Measurements from ENCODE around the gene RAI1.

The RAI1 gene

GRCh38 chr17:17784657-17785267 is 103.5 kb downstream of the RAI1 start:
- no peak for DNase-seq (ENCODE audit: low read depth, low spot score)

- no peak for DNase-seq (ENCODE audit: low read depth, low spot score)
Measured at GRCh38 chr17:17785407-17785806, 104.1 kb downstream of the RAI1 start.

- DNase-seq (ENCODE audit: low read depth, low spot score), result no peak
Measured at GRCh38 chr17:17786998-17787397, 105.7 kb downstream of the RAI1 start.

- no peak for DNase-seq (ENCODE audit: low read depth, low spot score)
Measured at GRCh38 chr17:17787568-17787967, 106.3 kb downstream of the RAI1 start.

DNA sequence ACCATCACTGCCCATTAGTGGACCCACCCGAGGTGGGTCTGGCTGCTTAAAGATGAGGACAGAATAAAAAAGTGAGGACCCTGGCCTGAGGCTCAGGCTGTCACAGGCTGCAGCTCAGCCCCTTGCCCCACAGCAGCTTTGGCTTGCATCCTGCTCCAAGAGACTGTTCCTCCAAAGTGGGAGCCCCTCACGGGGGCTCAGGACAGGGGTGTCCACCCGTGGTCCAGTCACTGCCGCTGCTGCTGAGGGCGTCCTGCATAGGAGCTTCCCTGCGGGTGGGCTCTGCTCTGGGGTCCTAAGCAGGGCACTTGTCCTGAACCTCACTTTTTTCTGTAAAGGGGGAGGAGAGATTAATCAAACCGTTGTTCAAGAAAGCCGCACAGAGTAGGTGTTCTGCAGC is 107.7 kb downstream of the RAI1 start:
- DNase-seq (ENCODE audit: low read depth, low spot score), result no peak

DNA sequence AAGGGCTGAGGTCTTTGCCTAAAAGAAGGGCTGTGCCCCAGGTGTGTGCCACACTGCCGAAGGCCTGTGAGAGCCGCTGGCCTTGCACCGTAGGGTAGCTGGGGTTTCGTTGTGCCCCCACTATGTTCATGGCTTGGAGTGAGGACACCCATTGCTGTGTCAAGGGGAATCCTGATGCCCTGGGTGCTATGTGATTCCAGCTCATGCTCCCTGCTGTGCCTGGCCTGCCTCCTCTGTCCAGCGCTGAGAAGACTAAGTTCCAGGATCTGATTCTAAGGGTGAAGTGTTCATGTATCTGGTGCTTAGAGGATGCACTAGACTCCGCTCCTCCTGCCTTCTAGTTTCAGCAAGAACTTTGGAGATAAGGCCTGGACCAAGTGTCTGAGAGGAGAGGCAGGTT is 108.2 kb downstream of the RAI1 start:
- DNase-seq (ENCODE audit: low read depth, low spot score), result no peak

DNA sequence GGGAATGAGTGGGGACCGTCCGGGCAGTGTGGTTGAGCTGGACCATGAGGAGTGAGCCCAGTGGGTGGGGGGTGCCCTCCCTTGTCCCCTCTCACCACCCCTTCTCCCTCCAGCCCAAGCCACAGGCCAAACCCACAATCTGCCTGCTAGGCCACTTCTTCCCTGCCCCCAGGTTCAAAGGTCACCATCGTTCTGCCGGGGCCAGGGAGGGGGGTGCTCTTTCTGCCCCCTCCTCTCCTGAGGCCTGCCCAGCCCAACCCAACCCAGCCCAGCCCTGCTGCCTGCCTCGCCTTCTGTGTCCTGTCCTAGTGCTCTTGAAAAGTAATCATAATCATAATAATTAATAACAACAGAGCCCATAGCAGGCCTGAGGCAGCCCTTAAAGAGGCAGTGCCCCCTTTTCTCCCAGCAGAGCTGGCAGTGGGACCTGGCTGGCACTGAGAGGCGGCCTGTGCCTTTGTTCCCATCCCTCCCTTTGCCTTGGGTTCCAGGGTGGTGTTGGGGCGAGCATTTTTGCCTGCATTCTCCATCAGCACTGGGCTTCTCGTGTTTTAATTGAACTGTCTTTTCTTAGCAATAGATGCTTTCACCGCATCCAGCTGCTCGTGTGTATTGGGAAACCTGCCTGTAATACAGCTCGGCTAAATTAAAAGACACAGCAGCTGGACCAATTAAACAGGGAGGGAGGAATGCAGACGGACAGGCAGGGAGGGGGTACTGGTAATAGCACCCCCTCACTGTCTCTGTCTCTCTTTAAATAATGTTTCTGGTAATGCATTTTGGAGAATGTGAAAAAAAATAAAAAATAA is 108.8 kb downstream of the RAI1 start:
- no peak for DNase-seq (ENCODE audit: low read depth, low spot score)

DNA sequence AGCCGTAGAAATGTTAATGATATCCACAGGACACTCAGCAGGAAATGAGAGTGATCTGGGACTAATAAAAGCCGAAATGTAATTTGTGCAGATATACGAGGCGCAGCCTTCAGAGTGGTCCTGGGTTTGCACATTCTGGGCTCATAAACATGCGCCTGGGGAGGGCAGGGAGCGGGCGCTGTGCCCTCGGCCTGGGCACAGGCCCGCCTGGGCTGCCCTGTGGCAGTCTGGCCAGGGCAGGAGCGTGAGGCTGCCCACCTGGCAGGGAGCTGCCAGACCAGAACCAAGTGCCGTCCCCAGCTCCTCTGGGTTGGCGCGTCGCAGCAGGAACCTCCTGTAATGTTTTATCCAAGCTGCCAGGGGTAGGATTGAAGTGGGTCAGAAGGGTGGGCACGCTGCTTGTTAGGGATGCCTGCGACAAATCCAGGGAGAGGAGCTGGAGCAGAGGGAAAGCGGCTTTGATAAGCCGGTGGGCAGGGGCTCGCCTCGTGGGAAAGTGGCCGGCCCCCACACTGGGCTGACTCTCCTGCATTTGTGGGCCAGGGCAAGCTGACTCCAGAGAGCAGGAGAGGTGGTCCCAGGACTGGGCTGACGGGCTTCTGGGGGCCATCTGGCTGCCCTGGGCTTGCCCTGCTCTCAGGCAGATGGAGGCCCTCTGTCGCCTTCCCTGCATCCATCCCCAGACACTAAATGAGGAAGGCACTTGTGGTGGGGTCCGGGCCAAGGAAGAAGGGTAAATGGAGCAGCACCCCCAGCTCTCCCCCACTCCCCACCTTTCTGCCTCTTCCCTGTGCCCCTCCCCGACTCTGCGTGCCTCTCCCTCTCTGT is 109.6 kb downstream of the RAI1 start:
- DNase-seq (ENCODE audit: low read depth, low spot score), result no peak

DNA sequence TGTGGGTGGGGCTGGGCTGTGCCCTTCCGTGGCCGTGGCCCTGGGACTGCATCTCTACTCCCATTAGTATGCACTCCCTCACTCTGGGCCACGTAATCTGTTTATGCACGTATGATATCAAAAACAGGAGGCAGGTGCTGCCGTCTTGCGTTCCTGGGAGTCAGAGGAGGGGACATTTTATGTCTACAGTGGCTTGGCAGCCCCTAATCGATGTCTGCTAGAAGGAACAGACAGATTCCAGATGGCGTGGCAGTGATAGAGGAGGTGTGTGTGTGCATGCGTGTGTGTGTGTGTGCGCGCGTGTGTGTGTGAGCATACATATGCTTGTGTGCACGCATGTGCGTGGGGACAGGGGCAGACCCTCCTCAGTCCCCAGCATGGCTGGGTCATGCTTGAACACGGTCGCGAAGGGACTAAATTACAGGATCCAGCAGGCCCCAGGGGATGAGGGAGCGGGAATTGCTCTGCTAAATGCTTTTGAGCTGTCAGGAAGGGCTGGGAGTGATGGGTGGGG is 110.8 kb downstream of the RAI1 start:
- DNase-seq (ENCODE audit: low read depth, low spot score), result no peak

GRCh38 chr17:17792551-17793377 is 111.5 kb downstream of the RAI1 start:
- no peak for DNase-seq (ENCODE audit: low read depth, low spot score)

DNA sequence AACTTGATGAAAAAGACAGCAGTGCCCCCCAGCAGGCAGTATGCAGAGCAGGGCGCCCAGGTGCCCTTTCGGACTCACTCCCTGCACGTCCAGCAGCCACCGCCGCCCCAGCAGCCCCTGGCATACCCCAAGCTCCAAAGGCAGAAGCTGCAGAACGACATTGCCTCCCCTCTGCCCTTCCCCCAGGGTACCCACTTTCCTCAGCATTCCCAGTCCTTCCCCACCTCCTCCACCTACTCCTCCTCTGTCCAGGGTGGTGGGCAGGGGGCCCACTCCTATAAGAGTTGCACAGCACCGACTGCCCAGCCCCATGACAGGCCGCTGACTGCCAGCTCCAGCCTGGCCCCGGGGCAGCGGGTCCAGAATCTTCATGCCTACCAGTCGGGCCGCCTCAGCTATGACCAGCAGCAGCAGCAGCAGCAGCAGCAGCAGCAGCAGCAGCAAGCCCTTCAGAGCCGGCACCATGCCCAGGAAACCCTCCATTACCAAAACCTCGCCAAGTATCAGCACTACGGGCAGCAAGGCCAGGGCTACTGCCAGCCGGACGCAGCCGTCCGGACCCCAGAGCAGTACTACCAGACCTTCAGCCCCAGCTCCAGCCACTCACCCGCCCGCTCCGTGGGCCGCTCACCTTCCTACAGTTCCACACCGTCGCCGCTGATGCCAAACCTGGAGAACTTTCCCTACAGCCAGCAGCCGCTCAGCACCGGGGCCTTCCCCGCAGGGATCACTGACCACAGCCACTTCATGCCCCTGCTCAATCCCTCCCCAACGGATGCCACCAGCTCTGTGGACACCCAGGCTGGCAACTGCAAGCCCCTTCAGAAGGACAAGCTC is 112.3 kb downstream of the RAI1 start:
- no peak for DNase-seq (ENCODE audit: low read depth, low spot score)

DNA sequence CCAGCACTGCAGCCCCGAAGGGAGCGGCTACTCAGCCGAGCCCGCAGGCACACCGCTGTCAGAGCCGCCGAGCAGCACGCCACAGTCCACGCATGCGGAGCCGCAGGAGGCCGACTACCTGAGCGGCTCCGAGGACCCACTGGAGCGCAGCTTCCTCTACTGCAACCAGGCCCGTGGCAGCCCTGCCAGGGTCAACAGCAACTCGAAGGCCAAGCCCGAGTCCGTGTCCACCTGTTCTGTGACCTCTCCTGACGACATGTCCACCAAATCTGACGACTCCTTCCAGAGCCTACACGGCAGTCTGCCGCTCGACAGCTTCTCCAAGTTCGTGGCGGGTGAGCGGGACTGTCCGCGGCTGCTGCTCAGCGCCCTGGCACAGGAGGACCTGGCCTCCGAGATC is 113.1 kb downstream of the RAI1 start:
- DNase-seq (ENCODE audit: low read depth, low spot score), result no peak

DNA sequence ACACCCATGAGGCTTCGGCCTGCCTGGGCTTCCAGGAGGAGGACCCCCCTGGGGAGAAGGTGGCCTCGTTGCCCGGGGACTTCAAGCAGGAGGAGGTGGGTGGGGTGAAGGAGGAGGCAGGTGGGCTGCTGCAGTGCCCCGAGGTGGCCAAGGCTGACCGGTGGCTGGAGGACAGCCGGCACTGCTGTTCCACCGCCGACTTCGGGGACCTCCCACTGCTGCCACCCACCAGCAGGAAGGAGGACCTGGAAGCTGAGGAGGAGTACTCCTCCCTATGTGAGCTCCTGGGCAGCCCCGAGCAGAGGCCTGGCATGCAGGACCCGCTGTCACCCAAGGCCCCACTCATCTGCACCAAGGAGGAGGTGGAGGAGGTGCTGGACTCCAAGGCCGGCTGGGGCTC is 114.0 kb downstream of the RAI1 start:
- DNase-seq (ENCODE audit: low read depth, low spot score), result no peak

- DNase-seq (ENCODE audit: low read depth, low spot score), result no peak
Measured at GRCh38 chr17:17795946-17796786, 114.9 kb downstream of the RAI1 start.

- no peak for DNase-seq (ENCODE audit: low read depth, low spot score)
Measured at GRCh38 chr17:17796787-17797061, 115.5 kb downstream of the RAI1 start.

DNA sequence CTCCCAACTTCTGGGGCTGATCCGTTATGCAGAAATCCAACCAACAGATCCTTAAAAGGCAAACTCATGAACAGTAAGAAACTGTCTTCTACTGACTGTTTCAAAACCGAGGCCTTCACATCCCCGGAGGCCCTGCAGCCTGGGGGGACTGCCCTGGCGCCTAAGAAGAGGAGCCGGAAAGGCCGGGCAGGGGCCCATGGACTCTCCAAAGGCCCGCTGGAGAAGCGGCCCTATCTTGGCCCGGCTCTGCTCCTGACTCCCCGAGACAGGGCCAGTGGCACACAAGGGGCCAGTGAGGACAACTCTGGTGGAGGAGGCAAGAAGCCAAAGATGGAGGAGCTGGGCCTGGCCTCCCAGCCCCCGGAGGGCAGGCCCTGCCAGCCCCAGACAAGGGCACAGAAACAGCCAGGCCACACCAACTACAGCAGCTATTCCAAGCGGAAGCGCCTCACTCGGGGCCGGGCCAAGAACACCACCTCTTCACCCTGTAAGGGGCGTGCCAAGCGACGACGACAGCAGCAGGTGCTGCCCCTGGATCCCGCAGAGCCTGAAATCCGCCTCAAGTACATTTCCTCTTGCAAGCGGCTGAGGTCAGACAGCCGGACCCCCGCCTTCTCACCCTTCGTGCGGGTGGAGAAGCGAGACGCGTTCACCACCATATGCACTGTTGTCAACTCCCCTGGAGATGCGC is 116.0 kb downstream of the RAI1 start:
- no peak for DNase-seq (ENCODE audit: low read depth, low spot score)

GRCh38 chr17:17798010-17798556 is 116.8 kb downstream of the RAI1 start:
- no peak for DNase-seq (ENCODE audit: low read depth, low spot score)

DNA sequence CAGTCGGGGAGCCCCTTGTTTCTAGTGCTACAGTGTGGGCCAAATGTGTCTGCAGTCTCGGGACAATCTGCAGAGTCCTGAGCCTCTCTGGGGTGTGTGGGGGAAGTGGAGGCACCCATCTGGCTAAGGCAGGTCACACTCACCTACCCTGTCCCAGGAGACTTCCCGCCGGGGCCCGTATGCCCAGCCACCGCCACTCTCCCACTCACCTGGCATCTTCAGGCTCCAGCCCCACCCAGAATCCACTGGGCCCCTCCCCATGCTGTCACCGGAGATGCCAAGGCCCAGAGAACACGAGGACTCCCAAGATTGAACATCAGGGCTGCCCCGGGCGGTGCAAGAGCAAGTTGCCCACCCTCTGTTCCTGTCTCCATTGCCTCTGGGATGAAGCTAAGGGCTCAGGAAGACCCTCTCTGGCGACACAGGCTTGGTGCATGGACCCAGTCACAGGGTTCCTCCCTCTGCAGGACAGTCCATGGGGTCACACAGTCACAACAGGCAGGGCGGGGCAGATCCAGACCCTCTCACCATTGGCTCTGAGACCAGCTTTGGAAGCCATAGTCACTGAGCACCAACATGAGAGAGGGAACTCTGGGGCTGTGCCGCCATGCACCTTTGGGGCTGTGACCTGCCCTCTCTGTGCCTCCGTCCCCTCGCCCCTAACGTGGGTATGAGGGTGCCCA is 117.5 kb downstream of the RAI1 start:
- no peak for DNase-seq (ENCODE audit: low read depth, low spot score)

Data from iPS DF 19.7 (cell line).